Stomach (tissue), 4 donors: ENCODE data around the gene METTL24.

Experiments
- POLR2A ChIP-seq, 4 donors: fragments of 450-650 bp; IDR thresholded peaks; one replicate each; pipeline ENCODE4 v1.6.1; 2016; ENCODE audit warnings: antibody characterized with exemption in 4 of 4, control low read depth in 2 of 4, mild to moderate bottlenecking in 1 of 4, moderate library complexity in 1 of 4
- POLR2AphosphoS5 ChIP-seq, 3 donors: sonication (generic); formaldehyde crosslinking; IDR thresholded peaks; one replicate each; pipeline ENCODE4 v1.6.1; 2016; ENCODE audit warnings: antibody characterized with exemption in 3 of 3
- TF ChIP-seq, protein P1 (sequence below), 7 experiments: fragments of 450-650 bp in 4 of 7; fragments of 200-600 bp in 3 of 7; sonication (generic) in 3 of 7; IDR thresholded peaks; one replicate each; pipeline ENCODE4 v1.5.1; 2016 to 2019; ENCODE audit warnings: antibody characterized with exemption in 7 of 7, control low read depth in 2 of 7, mild to moderate bottlenecking in 1 of 7

- TF ChIP-seq, protein P1, sequence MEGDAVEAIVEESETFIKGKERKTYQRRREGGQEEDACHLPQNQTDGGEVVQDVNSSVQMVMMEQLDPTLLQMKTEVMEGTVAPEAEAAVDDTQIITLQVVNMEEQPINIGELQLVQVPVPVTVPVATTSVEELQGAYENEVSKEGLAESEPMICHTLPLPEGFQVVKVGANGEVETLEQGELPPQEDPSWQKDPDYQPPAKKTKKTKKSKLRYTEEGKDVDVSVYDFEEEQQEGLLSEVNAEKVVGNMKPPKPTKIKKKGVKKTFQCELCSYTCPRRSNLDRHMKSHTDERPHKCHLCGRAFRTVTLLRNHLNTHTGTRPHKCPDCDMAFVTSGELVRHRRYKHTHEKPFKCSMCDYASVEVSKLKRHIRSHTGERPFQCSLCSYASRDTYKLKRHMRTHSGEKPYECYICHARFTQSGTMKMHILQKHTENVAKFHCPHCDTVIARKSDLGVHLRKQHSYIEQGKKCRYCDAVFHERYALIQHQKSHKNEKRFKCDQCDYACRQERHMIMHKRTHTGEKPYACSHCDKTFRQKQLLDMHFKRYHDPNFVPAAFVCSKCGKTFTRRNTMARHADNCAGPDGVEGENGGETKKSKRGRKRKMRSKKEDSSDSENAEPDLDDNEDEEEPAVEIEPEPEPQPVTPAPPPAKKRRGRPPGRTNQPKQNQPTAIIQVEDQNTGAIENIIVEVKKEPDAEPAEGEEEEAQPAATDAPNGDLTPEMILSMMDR (IDR thresholded peaks at IDR 0.05) = no peak
- TF ChIP-seq POLR2AphosphoS5 (IDR thresholded peaks at IDR 0.05) (peak in 1 of 3 donors; percentile 14), POLR2A (IDR thresholded peaks at IDR 0.05) (no peak)
Measured at GRCh38 chr6:110352563-110353262, 5.4 kb downstream of the METTL24 start.
